HG03097 (cell line): ENCODE data around the gene ADAM33.

Experiments used
- ATAC-seq: cut with Tn5 transposase; IDR thresholded peaks from one replicate; pipeline ENCODE4 v1.9.1; 2021; ENCODE audit not compliant: unreplicated experiment, low FRiP score

Gene ADAM33

DNA sequence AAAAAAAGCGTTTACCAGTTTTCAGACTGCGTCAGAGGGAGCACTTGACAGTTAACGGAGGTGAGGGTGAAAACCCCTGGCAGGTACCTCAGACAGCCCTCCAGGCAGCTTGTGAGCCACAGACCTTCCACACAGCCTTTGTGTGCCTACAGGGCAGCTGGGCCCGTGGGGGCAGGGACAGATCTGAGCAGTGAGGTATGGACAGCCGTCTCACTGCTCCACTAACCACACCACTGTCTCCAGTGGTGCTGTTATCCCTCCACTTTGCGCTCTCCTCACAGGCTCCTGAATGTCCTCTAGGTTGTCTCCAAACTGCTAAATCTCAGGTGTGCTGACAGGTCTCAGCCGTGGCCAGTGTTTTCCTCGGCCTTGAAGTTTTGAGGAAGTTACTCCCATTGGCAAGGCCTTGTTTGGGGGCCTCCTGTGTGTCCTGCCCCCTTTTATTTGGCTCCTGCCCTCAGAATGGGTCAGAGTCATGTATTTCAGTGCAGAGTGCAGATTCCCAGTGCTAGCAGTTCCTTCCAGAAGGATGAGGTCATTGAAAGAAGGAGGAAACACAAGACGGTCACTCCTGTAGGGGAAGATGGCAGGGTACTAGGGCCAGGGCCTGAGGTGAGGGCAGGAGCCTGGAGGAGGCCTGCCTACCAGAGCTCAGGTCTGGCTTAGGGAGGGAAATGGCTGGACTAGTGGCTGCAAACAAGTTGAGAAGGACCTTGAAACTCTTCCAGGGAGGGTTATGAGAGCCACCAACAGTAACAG is 30.4 kb downstream of the ADAM33 start:
- ATAC-seq: no peak

DNA sequence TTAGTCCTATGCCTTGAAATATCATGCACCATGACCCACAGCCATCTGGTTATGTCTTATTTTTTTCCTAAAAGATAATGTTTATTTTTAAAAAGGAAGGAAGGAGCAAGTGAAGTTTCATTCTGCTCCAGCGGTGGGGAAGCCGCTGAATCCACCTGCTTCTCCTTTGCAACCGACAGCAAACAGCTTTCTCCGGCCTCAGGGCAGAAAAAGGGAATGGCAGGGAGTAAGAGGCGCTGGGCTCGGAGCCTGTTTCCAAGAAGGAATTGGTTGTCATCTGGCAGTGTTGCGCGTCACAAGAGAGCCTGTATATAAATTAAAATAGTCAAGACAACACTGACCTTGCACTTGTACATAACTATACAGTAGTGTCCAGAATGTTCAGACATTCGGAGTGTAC is 32.9 kb downstream of the ADAM33 start:
- no peak for ATAC-seq

DNA sequence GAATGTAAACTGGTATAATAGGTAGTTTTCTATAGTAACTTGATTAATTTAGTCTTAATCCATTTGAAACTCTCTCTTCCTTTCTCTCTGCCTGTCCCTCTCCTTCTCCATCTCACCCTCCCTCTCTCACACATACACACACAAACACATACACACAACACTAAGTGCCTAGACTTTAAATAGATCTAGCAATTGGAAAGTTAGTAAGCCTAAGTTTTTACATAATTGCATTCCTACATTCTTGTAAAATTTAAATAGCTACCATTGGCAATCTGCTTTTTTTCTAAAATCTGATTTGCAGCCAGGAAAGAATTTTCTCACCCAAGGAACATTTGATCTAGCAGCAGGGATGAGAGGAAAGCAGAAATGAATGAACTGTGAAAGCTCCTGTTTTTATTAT is 34.3 kb downstream of the ADAM33 start:
- no peak for ATAC-seq

DNA sequence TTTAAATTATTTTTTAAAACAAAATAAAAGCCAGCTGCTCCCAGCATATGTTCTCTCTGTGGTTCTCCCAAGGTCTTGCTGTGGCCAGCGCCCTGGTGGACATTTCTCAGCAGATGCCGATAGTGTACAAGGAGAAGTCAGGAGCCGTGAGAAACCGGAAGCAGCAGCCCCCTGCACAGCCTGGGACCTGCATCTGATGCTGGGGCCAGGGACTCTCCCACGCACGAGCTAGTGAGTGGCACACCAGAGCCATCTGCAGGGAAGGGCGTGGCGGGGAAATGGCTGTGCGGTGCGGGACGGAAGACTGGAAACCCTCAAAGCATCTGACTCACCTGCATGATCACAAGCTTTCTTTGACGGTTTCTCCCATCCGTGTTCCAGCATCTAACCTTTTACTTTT is 35.2 kb downstream of the ADAM33 start:
- no peak for ATAC-seq

DNA sequence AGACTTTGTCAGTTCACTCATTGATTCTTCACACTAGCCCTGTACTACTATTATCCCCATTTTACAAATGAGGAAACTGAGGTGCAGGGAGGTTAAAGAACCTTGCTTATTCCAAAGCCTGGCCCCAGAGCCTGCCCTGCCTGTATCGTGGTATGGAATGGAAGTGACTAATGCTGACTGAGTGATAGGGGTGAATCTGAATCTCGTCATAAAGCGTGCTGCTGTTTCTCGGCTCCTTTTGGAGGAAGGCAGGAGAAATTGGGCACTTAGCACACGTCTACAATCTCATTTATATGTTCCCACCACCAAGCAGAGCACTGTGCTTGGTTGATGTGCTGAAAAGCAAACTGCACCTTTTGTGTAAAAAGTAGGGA is 35.8 kb downstream of the ADAM33 start:
- no peak for ATAC-seq

DNA sequence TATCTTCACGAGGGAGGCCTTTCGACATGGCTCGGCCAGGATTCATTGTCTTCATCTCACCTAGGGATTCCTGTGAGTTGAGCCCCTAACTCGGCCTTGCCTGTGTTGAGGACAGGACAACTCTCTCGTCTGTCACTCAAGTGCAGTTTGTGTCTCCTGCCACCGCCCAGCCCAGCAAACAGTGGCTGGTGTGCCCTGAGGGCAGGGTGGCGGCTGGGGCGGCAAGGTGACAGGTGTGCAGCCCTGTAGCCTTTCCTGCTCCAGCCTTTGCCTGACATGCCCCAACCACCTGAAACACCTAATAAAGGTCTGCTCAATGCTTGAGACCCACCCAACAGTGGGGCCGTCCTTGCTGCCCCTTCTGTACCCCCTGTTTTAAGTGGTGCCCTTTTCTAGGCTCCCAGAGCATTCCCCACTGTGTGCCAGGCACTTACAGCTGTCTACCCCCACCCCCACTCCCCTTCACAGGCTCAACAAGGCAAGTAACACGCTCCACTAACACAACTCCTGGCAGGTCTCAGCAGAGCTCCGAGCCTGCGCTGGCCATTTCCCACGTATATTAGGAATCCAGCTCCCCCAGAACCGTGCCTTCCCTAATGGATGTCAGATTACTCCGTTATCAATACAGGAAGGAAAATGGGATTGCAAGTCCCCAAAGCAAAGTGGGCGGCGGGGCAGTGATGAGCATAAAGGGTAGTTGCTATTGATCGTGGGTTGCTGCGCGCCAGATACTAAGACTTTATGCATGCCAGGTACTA is 36.3 kb downstream of the ADAM33 start:
- ATAC-seq: no peak

DNA sequence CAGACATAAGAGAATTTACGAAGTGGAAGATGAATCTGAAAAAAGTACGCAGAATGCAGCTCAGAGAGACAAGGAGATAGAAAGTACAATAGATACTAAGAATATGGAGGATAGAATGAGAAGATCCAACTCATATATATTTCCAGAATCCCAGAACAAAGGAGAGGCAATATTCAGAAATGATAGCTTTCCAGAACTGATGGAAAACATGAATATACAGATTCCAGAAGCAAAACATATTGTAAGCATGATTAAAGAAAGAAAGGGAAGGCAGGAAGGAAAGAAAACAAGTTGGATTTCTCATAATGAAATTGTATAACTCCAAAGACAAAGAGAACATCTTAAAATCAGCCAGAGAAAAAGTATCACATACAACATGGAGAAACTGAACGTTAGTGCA is 41.6 kb downstream of the ADAM33 start:
- no peak for ATAC-seq

DNA sequence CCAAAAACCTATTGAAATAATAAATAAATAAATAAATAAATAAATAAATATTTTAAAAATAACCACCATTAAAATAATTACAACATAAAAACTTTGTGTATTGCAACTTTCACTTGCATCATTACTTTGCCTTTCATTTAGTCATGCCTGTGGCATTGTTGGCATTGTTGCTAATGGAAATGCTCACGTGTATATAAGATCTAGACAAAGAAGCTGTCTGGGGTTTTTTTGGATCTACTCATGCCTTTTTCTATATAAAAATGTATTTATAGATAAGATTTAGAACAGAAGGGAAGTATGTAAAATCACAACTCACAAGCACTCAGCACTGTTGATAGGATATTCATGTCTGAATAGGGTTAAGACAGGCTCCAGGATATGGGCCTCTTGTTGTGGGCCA is 46.5 kb downstream of the ADAM33 start:
- no peak for ATAC-seq

DNA sequence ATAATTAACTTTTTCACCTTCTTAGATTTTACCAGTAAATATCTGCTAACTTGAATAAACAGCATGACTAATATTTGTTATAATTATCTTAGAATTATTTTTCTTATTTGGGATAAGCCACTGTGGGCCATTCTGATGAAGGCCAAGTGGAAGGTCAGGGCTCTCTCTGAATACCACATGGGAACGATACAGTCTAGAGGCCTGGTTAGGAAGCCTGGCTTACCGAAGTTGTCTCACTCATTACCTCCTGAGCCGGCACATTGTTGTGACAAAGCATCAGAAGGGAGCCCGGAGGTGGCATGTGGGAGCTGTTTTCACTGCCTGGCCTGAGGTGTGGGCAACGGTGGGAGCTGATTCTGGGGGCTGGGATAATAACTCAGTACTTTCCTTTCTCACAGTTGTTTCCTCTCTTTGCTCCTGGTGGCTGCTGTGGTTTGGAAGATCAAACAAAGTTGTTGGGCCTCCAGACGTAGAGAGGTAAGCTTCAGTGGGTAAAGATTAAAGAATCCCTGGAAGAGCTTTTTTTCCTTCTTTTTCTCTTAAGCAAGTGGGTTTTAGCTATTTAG is 47.8 kb downstream of the ADAM33 start:
- no peak for ATAC-seq

DNA sequence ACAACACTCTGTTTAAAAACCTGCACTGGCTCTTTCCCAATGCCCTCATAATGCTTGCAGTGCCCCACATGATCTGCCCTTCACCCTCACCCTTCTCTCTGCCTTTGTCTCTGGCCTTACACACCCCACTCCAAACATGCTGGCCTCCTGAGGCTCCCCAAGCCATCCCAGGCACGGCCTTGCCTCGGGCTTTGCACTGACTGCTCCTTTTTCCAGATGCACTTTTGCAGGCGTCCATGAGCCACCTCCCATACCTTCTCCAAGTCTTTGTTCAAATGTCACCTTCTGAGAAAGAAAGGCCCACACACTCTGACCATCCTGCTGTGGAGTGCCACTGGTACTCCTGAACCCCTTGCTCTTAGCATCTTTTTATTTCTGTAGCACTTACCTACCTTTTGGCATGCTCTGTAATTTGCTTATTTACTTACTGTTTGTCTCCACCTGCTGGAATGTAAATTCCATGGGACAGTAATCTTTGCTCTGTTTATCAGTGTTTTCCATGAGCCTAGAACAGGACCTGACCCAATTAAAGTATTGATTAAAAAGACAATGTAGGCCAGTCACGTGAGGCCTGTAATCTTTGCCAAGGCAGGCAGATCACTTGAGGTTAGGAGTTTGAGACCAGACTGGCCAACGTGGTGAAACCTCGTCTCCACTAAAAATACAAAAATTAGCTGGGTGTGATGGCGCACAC is 49.4 kb downstream of the ADAM33 start:
- no peak for ATAC-seq

DNA sequence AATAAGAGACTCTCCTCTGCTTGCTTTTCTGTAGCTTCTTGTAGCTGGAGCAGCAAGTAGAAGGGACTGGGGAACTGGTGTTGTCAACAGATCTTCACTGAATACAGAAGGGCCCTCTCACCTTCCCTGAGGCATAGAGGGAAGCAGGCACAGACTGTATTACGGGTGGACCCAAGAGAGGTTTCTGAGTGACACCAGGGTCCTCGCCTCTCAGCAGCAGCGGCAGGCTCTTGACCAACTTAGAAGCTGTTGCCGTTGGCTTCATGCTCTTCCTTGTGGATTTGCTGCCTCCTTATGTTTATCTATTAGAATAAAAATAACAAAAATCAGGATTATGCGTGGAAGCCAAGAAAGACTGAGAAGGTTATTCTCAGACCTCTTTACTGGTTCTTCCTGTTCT is 50.3 kb downstream of the ADAM33 start:
- ATAC-seq: no peak

DNA sequence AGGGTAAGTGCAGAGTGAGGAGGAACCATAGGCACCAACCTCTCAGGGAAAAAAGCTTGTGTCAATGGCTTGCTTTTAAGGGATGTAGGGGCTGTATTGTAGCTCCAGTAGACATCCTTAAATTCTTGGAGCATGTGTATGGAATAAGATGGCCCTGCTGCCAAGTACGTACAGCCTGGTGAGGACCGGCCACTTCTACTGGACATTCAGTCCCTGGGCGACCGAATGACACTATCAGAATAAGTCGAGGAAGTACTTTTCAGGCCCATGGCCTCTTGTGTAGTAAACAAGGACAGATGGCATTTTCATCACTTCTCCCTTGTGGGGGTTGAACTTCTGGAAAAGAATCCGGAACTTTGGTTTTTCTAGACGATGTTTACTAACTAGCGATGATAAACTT is 51.4 kb downstream of the ADAM33 start:
- no peak for ATAC-seq

DNA sequence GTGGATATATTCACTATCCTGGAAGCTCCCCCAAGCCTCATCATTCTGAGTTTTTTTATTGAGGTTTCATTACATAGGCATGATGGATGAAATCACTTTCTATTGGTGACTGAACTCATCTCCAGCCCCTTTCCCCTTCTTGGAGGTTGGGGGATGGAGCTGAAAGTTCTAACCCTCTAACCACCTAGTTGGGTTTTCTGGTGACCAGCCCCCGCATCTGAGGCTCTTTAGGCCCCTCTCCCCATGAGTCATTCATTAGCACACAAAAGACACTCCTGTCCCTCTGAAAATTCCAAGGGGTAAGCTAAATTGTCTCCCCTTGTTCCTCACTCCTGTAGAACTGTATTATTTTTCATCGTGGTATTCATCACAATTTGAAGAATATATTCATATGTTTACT is 51.9 kb downstream of the ADAM33 start:
- ATAC-seq: no peak

DNA sequence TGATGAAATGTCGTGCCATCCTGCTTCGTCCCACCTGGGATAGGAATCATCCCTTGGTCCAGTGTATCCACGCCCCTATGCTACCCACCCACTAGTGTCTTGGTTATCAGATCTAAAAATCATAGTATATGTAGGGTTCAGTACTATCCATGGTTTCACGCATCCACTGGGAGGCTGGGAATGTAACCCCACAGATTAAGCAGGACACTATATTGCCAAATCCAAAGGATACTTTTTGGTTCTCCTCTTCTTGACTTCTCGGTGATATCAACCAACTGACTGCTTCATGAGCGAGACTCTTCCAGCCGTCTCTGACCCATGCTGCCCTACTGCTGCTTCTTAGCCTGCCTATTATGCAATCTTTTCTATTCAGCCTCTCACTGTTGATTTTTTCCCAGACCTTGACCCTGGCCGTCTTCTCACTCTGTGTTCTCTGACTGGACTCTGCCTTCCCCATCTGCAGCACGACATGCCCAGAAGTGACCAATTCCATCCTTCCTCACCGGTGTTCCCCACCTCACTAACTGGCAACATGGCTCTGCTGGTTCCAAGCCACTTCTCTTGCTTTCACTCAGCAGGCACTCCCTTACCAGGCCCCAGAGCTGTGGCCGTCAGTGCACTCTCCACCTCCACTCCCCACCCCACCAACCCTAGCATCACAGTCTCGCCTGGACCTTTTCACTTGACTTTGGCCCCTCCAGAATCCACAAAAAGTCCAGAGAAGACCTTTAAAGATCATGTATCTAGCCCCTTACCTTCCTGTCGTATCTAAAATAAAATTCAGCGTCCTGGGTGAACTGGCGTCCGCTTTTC is 53.1 kb downstream of the ADAM33 start:
- ATAC-seq: no peak

DNA sequence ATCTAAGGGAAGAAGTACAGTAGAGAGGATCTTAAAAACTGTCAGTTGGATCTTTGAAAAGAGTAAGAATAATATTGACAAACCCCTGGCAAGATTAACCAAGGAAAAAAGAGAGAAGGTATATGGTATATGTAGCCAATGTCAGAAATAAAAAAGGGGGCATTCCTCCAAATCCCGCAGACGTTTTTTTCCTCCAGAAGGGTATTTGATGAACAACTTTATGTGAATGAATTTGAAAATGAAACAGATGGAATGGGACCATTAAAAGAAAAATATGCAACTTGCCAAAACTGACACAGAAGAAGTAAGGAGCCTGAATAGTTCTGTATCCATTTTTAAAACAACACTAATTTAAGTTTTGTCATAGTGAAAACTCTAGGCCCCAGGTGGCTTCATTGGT is 54.3 kb downstream of the ADAM33 start:
- no peak for ATAC-seq

DNA sequence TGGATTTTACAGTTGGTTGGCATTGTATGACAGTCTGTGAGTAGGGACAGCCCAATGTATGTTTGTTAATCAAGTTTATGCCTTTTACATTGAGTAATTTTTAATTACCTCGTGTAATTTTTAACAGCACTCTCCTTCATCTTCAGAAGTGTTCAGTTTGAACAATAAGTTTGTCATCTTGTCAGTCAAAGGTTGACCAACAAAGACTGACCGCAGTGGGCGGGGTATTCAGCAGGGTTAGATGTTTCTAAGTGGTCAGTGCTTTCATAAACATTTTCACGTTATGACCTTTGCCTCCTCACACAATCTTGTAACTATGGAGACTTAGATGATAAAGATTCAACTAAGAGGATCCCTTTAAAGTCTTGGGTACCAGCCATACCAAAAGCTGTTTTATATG is 59.4 kb downstream of the ADAM33 start:
- no peak for ATAC-seq

DNA sequence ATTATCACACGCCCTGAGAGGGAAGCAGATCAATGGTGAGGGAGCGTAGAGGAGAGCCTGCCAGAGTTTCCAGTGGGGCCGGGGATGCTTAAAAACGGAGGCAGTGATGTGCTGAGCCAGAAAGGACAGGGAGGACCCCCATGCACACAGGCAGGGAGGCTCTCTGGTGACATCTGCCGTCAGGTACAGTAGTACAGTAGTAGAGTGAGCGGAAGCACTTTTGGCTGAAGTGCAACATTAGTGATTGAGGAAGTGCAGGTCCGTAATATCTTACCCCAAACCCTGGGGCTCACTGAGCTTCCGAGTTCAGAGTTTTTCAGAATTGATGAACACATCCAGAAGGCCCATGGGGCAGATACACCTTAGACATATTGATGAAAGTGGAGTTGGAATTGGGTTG is 60.7 kb downstream of the ADAM33 start:
- no peak for ATAC-seq
